ENCODE data around the gene ABCD1.

DNA sequence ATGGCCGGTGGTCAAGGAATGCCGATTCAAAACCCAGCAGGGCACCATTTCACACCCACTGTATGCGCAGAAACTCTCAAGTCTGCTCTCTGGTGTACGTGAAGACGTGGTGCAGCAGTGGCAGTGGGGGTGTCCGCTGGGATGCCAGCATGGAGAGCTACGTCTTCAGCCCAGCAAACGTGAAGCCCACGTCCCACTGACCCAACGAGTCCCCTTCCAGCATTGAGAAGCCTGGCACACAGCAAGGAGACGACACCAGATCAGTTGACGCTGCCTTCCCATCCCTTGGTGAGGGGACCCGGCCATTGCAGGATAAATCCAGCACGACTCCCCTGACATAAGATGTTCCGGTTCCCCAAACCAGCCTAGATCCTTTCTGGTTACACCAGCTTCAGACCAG is 37.2 kb downstream of the ABCD1 start:
- TF ChIP-seq POLR2A (IDR thresholded peaks at IDR 0.05) (no peak), EP300 (IDR thresholded peaks at IDR 0.05) (no peak)
- TF ChIP-seq, protein P1, sequence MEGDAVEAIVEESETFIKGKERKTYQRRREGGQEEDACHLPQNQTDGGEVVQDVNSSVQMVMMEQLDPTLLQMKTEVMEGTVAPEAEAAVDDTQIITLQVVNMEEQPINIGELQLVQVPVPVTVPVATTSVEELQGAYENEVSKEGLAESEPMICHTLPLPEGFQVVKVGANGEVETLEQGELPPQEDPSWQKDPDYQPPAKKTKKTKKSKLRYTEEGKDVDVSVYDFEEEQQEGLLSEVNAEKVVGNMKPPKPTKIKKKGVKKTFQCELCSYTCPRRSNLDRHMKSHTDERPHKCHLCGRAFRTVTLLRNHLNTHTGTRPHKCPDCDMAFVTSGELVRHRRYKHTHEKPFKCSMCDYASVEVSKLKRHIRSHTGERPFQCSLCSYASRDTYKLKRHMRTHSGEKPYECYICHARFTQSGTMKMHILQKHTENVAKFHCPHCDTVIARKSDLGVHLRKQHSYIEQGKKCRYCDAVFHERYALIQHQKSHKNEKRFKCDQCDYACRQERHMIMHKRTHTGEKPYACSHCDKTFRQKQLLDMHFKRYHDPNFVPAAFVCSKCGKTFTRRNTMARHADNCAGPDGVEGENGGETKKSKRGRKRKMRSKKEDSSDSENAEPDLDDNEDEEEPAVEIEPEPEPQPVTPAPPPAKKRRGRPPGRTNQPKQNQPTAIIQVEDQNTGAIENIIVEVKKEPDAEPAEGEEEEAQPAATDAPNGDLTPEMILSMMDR (IDR thresholded peaks at IDR 0.05): no peak

All from ovary (tissue), 3 donors.